ENCODE data around the gene CDC45.
"Not testable (repeated sequence)": the region's sequence is repeated elsewhere in the genome, so short reads cannot be mapped to it uniquely, and the experiment has no call there.

DNA sequence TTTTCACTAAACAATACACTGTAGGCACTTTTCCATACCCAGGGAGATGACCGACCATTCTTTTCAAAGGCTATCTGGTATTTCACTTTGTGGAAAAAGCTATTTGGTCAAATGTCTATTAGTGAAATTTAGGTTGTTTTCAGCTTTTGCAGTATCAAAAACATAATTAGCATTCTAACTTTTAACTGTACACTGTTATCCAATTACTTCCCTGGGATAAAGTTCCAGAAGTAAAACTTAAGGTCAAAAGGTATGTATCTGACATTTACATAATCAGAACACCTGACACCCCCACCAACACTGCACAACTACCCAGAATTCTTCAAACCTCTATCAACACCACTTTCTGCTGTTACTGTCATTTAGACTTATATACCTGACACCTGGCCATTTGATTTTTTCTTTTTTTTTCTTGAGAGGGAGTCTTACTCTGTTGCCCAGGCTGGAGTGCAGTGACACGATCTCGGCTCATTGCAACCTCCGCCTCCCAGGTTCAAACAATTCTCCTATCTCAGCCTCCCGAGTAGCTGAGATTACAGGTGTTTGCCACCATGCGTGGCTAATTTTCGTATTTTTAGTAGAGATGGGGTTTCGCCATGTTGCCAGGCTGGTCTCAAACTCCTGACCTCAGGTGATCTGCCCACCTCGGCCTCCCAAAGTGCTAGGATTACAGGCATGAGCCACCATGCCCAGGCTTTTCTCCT, 34.3 kb upstream of the CDC45 start:
- not testable (repeated sequence) for TF ChIP-seq POLR2A, EP300 (IDR thresholded peaks at IDR 0.05)

Data from tibial nerve (tissue), 3 donors.